Panc1 (cell line): ENCODE results near the gene KRT86. TPM values are rescaled to one million over a fixed set of nuclear protein-coding genes. Genes with fewer than 3 reads are reported as not detected.
A peak's percentile ranks its signal among the peaks of the same experiment; 100 is the strongest.
"Not testable (repeated sequence)": the region's sequence is repeated elsewhere in the genome, so short reads cannot be mapped to it uniquely, and the experiment has no call there.

ENCODE experiments used
- ATAC-seq: fragments of 200-7000 bp; cut with Tn5 transposase; 2 replicates; pipeline ENCODE4 v1.9.1; 2020; ENCODE audit warnings: mild to moderate bottlenecking, moderate library complexity
- BruUV-seq: library from RNA; stranded (reverse); fragments of 400-500 nt; replicated peaks from 2 replicates; lab custom pipeline; 2021; lab: Mats Ljungman, UMichigan
- CTCF ChIA-PET: fragments of 300-600 bp; sonication (Branson Sonifier 250); formaldehyde crosslinking; loops from one replicate; lab custom pipeline; 2022; ENCODE audit warnings: antibody characterized with exemption; lab: Charles Lee
- POLR2A ChIA-PET: fragments of 300-600 bp; sonication (Branson Sonifier 250); formaldehyde crosslinking; loops from one replicate; lab custom pipeline; 2022; ENCODE audit warnings: antibody characterized with exemption; lab: Charles Lee
- DNase-seq: peaks from one replicate; pipeline ENCODE4 v3.0.0-alpha.2; 2010; ENCODE audit warnings: low read depth, low spot score
- H3K27ac ChIP-seq: 2 replicates; pipeline ENCODE4 v1.5.1; 2011; ENCODE audit warnings: mild to moderate bottlenecking, low read length, inconsistent platforms
- H3K27me3 ChIP-seq: fragments of 200-500 bp; sonication (Bioruptor generic); 2 replicates; pipeline ENCODE4 v1.6.0; 2014; ENCODE audit warnings: low read length, inconsistent platforms; ENCODE audit not compliant: control insufficient read depth, insufficient read depth
- H3K36me3 ChIP-seq: fragments of 200-500 bp; sonication (Bioruptor generic); 2 replicates; pipeline ENCODE4 v1.5.1; 2014; ENCODE audit warnings: inconsistent platforms, mild to moderate bottlenecking, low read length, moderate library complexity; ENCODE audit not compliant: control insufficient read depth, insufficient read depth
- H3K4me1 ChIP-seq: 2 replicates; pipeline ENCODE4 v1.5.1; 2011; ENCODE audit warnings: inconsistent platforms, mild to moderate bottlenecking, low read length, moderate library complexity; ENCODE audit not compliant: control insufficient read depth, insufficient read depth
- H3K4me3 ChIP-seq, 2 experiments: 2 replicates each; pipeline ENCODE4 v1.5.1; 2011 to 2012; ENCODE audit warnings: low read depth in 2 of 2, low read length in 2 of 2, mild to moderate bottlenecking in 2 of 2, inconsistent platforms in 1 of 2, moderate library complexity in 1 of 2
- H3K9me3 ChIP-seq: fragments of 200-500 bp; sonication (Bioruptor generic); 2 replicates; pipeline ENCODE4 v1.5.1; 2014; ENCODE audit warnings: low read depth, mild to moderate bottlenecking, inconsistent platforms, low read length, moderate library complexity; ENCODE audit not compliant: control insufficient read depth, insufficient read depth
- POLR2AphosphoS5 ChIP-seq: IDR thresholded peaks from 2 replicates; pipeline ENCODE4 v1.6.1; 2012; ENCODE audit warnings: mild to moderate bottlenecking, low read depth, low read length, moderate library complexity
- SIN3A ChIP-seq: IDR thresholded peaks from 2 replicates; pipeline ENCODE4 v1.6.1; 2012; ENCODE audit warnings: low read depth, mild to moderate bottlenecking, low read length, moderate library complexity, borderline replicate concordance; ENCODE audit not compliant: insufficient read depth
- TCF7L2 ChIP-seq: IDR thresholded peaks from 2 replicates; pipeline ENCODE4 v1.6.1; 2011; ENCODE audit warnings: mild to moderate bottlenecking, low read depth, low read length, inconsistent platforms
- in situ Hi-C: cut with HindIII; loops from 2 replicates; pipeline ENCODE4 v1.10.0; 2016; ENCODE audit warnings: low sequenced_read_pairs, low pct_unique_long_range_greater_than_20kb
- intact Hi-C: fragments of 100-400 bp; cut with micrococcal nuclease; formaldehyde crosslinking; loops from one replicate; pipeline ENCODE4 v1.10.0; 2022; ENCODE audit not compliant: unreplicated experiment
- total RNA-seq: library from RNA; stranded (reverse); gene quantifications from one replicate; pipeline ENCODE4 v1.2.1, GENCODE V29; 2021; ENCODE audit not compliant: unreplicated experiment
- TF ChIP-seq, protein P1 (sequence below): fragments of 450-650 bp; IDR thresholded peaks from 2 replicates; pipeline ENCODE4 v1.5.1; 2017; ENCODE audit warnings: mild to moderate bottlenecking
- TF ChIP-seq, protein P2 (sequence below), 2 experiments: IDR thresholded peaks; 2 replicates each; pipeline ENCODE4 v1.6.1; 2011 to 2012; ENCODE audit warnings: low read depth in 2 of 2, control low read depth in 1 of 2, low read length in 1 of 2, mild to moderate bottlenecking in 1 of 2, moderate library complexity in 1 of 2; ENCODE audit not compliant: insufficient read depth in 1 of 2

Gene KRT86
- total RNA-seq, 1 experiment from 2014 or later, result 1.1 TPM

- peak overlapping the region; percentile 74 for H3K27ac ChIP-seq
- BruUV-seq, result no TSS peak
- in situ Hi-C loops (no loop called here), intact Hi-C loops (no loop called here)
- DNase-seq (no peak), ATAC-seq (no peak)
- POLR2A ChIA-PET, result interaction anchor here (0.6 kb wide), 1 partner anchor 245 kb away, joined by 3 read pairs; no protein-coding TSS in a partner anchor
- no peaks in the 10 kb centered on the region for H3K27me3 ChIP-seq
- CTCF ChIA-PET, result no interaction called here
- TF ChIP-seq, protein P1, sequence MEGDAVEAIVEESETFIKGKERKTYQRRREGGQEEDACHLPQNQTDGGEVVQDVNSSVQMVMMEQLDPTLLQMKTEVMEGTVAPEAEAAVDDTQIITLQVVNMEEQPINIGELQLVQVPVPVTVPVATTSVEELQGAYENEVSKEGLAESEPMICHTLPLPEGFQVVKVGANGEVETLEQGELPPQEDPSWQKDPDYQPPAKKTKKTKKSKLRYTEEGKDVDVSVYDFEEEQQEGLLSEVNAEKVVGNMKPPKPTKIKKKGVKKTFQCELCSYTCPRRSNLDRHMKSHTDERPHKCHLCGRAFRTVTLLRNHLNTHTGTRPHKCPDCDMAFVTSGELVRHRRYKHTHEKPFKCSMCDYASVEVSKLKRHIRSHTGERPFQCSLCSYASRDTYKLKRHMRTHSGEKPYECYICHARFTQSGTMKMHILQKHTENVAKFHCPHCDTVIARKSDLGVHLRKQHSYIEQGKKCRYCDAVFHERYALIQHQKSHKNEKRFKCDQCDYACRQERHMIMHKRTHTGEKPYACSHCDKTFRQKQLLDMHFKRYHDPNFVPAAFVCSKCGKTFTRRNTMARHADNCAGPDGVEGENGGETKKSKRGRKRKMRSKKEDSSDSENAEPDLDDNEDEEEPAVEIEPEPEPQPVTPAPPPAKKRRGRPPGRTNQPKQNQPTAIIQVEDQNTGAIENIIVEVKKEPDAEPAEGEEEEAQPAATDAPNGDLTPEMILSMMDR, result no peak
- no peak for TF ChIP-seq POLR2AphosphoS5
- TF ChIP-seq, protein P2, sequence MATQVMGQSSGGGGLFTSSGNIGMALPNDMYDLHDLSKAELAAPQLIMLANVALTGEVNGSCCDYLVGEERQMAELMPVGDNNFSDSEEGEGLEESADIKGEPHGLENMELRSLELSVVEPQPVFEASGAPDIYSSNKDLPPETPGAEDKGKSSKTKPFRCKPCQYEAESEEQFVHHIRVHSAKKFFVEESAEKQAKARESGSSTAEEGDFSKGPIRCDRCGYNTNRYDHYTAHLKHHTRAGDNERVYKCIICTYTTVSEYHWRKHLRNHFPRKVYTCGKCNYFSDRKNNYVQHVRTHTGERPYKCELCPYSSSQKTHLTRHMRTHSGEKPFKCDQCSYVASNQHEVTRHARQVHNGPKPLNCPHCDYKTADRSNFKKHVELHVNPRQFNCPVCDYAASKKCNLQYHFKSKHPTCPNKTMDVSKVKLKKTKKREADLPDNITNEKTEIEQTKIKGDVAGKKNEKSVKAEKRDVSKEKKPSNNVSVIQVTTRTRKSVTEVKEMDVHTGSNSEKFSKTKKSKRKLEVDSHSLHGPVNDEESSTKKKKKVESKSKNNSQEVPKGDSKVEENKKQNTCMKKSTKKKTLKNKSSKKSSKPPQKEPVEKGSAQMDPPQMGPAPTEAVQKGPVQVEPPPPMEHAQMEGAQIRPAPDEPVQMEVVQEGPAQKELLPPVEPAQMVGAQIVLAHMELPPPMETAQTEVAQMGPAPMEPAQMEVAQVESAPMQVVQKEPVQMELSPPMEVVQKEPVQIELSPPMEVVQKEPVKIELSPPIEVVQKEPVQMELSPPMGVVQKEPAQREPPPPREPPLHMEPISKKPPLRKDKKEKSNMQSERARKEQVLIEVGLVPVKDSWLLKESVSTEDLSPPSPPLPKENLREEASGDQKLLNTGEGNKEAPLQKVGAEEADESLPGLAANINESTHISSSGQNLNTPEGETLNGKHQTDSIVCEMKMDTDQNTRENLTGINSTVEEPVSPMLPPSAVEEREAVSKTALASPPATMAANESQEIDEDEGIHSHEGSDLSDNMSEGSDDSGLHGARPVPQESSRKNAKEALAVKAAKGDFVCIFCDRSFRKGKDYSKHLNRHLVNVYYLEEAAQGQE (IDR thresholded peaks at IDR 0.05; ENCODE audit: insufficient read depth in 1 of 2, low read depth in 2 of 2, low read length in 1 of 2), result no peak
- no peak for TF ChIP-seq SIN3A
- no peak for TF ChIP-seq TCF7L2
- peaks cover 50% of the 10 kb centered on the region for H3K4me1 ChIP-seq
- H3K4me3 ChIP-seq, result no peak overlapping the region
- no peaks in the 10 kb centered on the region for H3K36me3 ChIP-seq
- H3K9me3 ChIP-seq, result no peaks in the 10 kb centered on the region
These were observed 34.7 kb upstream of the KRT86 start for GRCh38 chr12:52239767-52240166.

DNA sequence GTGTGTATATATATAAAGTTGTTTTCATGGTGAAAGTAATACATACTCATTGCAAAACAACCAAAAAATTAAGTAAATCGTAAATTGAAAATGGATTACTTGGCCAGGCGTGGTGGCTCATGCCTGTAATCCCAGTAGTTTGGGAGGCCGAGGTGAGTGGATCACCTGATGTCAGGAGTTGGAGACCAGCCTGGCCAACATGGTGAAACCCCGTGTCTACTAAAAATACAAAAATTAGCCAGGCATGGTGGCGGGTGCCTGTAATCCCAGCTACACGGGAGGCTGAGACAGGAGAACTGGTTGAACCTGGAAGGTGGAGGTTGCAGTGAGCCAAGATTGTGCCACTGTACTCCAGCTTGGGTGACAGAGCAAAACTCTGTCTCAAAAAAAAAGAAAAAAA lies 34.2 kb upstream of the KRT86 start:
- DNase-seq, ATAC-seq, H3K36me3 ChIP-seq, CTCF ChIA-PET, BruUV-seq, H3K9me3 ChIP-seq, in situ Hi-C loops, H3K27me3 ChIP-seq, intact Hi-C loops, H3K4me3 ChIP-seq, POLR2A ChIA-PET: not testable (repeated sequence)
- Histone ChIP-seq H3K27ac (peak overlapping the region; percentile 74), H3K4me1 (peaks cover 54% of the 10 kb centered on the region)

GRCh38 chr12:52241205-52241842 lies 33.1 kb upstream of the KRT86 start:
- no peaks in the 10 kb centered on the region for H3K36me3 ChIP-seq
- ATAC-seq (no peak), DNase-seq (no peak)
- TF ChIP-seq, protein P2 (IDR thresholded peaks at IDR 0.05; ENCODE audit: insufficient read depth in 1 of 2, low read depth in 2 of 2, low read length in 1 of 2), result no peak
- no peak for TF ChIP-seq POLR2AphosphoS5
- TF ChIP-seq, protein P1, result no peak
- TF ChIP-seq SIN3A, result no peak
- no peak for TF ChIP-seq TCF7L2
- H3K27ac ChIP-seq, result peak overlapping the region; percentile 97
- peaks cover 57% of the 10 kb centered on the region for H3K4me1 ChIP-seq
- H3K27me3 ChIP-seq, result no peaks in the 10 kb centered on the region
- ChIA-PET POLR2A (interaction anchor here (0.9 kb wide), 1 partner anchor 70 kb away, joined by 3 read pairs; no protein-coding TSS in a partner anchor), CTCF (no interaction called here)
- intact Hi-C loops, result no loop called here
- in situ Hi-C loops, result no loop called here
- H3K4me3 ChIP-seq, result no peak overlapping the region
- no peaks in the 10 kb centered on the region for H3K9me3 ChIP-seq
- BruUV-seq, result no TSS peak
